Suppressor macrophage (primary cell): Measurements from ENCODE around the gene MYRIP.
A peak's percentile ranks its signal among the peaks of the same experiment; 100 is the strongest.

Experiments
- DNase-seq, 4 experiments: peaks; one replicate each; pipeline ENCODE4 v3.0.0-alpha.2; 2020 to 2022

Gene MYRIP

DNA sequence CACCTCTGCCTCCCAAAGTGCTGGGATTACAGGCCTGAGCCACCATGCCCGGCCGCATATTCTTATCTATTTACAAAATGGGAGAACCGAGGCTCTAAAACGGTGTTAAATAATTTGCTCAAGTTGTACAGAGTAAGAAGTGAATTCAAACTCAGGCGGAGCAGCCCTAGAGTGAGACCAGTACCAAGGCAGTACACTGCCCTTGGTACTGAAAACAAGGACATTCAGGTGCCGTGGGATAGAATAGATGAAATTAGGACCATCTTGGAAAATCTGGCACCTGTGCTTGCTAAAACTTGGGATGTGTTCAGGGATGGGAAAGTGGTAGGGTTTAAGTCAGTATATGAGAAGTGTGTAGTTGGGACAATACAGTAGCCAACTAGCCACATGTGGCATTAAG lies 100.7 kb downstream of the MYRIP start:
- DNase-seq, result no peak

DNA sequence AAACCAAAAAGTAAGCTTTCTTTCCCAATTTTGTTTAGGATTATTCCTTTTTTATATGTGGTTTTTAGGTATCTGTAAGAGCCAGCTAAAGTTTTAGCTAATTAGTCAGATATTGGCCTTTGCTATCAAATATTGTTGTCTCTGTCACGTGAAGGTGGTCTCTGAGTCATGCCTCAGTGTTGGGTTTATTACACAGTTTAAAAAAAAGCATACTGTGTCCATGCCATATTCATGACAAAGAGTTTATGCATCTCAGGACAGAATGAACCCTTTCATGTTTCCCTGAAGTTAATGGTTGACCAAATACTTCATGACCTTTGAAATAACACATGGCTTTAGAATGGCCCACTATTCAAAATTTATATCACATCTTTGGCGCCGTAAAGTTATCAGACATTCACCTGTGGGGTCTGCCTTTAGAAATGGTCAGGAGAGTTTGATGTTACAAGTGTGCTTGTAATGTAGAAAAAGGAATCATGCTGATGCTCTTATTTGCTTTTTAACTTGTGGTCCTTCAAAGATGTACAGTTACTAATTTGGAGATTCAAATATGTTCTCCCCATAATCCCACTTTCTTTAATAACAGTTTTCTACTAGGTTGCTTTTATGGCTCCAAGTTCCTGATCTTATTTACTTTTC lies 101.5 kb downstream of the MYRIP start:
- DNase-seq, result no peak

DNA sequence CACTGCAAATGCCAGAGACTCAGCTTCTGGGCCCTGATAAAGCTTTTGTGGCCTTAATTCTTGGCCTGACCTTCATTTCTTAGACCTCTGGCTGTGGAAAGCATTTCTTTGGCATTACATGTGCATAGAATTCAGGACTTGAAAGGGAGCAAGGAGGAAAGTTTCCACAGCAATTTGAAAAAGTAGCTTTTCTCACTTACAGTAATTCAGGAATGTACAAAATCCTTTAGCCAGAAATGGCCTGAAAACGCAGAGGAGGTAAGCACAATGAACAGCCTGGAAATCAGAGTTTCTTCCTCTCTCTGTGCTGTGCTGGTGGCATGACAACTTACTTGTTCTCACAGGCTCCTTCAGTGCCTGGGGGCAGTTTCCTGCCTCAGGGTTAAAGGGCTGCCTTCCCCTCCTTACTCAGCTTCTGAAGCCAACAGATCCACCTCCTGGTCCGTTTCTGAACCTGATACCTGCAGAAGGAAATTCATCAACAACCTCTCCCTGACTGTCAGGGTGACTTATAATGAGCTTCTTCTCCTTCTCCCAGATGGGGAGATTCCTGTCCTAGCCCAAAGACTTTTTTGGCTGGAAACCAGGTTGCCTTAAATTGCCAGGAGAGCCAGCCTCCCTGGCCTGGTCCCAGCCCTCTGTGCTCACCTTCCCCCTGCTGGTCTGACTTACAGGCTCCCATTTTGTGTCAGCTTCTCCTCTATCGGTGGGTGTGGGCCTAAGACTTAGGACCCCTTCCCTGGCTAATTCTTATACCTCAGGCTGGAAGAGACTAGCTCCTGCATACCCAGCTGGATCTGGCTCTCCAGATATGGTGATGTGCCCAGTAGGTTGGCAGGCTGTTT lies 102.3 kb downstream of the MYRIP start:
- DNase-seq, result no peak

DNA sequence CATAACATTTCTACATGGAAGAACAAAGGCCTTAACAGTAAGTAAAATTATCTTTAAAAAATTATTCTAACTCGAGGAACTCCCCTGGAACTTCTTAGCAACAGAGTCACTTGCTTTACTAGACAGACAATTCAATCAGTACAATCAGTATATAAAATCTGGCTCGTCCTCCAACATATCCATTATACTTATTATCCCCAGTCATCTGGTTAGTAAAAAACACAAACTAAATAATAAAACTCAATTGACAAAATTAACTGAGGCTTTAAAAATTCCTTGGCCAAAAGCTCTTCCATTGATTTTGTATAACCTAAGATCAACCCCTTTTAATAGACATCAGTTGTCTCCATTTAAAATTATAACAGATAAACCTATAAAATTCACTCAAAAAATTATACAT lies 105.6 kb downstream of the MYRIP start:
- DNase-seq, result no peak

DNA sequence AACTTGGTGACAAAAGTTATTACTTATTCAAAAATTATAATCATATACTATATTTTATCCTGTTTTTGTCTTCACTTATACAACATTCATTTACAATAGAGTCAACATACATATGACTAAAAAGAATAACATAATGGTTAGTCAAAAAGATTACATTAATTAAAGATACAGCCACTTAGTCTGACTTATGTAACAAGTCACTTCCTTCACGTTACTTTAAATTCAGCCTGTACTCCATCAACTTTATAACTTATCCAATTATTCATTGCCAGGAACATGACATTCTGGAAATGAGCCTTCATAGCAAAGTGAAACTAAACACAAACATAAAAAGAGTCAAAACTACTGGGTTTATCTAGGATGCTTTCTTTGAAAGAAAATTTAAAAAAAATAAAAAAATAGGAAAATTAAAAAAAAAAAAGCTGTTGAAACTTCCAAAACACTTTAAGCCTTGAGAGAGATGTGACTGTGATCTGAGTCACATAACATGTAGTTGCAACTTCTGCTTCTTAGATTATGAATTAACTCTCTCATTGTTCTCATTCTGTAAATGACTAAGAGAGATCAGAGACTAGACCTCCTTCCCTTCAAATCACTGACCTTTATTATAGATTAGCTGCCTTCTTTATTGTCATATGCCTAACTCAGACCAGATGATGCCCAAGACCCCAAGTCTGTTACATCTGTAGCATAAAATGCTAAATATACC lies 107.8 kb downstream of the MYRIP start:
- DNase-seq, result peak in 1 of 4 experiments; percentile 14

DNA sequence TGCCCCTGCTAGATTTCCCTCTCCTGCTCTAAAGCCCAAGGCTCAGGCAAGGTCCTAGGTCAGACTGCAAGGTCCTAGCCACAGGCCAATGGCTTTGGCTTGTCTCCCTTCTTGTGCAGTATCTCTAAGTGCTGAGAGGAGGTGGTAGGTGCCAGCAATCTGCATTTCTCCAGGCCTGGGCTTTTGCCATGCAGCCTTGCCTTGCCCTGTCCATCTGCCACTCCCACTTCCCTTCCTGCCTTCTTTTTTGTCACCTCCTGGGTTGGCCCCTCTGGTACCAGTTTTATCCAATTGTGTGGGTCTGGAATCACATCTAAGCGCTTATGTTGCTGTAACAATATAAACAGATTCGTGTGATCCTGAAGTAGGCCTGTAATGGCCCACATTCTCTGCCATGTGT lies 109.9 kb downstream of the MYRIP start:
- DNase-seq, result no peak

DNA sequence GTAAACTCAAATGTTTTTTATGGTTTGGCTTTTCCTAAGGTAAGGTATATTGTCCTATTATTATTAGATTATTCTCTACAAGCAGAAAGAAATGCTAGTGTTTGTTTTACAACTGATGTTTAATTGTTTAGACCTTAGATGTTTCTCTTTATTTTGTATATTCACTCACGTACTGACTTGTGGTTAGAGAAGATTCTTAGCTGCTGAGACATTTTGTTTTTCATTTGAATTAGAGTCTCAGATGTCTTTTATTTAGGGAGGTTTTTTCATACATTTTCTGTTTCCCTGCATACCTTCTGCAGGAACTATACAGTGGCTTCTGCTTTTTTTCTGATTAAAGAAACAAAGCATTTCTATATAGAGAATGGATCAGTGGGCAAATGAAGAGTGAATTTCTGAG lies 110.9 kb downstream of the MYRIP start:
- no peak for DNase-seq

DNA sequence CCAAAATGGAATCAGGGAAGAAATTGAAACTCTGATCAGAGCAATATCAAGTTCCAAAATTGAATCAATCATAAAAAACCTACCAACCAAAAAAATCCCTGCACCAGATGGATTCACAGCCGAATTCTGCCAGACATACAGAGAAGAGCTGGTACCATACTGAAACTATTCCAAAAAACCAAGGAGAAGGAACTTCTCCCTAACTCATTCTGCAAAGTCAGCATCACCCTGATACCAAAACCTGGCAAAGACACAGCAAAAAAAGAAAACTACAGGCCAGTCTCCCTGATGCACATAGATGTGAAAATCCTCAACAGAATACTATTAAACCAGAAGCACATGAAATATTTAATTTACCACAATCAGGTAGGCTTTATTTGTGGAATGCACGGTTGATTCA lies 118.1 kb downstream of the MYRIP start:
- DNase-seq, result no peak

DNA sequence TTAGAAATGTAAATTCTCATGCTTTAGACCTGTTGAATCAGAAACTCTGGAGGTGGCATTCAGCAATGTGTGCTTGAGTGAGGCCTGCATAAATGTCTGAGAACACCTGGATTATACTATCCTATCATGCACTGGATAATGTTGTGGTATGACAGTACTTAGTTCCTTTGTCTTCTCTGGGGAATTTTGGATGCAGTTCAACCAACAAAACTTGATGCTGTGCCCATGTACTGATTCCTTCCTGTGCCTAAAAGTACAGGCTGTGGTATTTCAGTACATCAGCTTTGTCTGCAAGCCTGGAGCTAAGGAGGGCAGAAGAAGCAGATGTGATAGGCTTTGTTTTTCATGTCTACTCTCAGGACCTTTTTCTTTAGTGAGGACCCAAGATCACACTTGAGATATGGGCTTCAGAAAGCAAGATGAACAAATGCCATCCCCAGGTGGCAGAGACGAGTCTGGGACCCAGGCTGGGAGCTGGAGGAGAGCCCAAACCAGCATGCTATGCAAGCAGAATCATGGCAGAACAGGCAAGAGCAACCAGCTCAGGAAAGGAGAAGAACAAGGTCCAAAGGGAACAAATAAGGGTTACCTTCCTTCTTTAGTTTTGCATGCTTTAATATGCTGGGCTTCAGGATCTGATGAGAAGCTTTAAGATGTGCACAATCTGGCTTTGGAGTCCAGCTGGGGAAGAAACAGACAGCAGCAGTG lies 124.7 kb downstream of the MYRIP start:
- DNase-seq, result no peak

DNA sequence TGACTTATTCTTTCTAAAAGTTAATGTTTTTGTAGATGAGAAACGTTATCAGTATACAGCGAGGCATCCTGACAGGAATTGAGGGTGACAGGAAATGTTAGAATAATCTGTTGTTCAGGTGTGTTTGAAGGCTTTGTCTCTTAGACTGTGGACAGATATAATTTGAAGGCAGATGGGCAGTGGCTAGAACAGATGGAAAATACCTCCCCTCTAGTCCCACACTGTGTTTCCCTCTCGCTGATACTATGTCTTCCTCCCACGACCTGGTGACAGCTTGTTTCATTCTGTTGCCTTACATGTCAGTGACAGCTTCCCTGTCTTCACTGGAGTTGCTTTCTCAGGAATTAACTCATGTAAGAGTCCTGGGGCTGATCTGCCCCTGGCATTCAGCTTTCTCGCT lies 125.3 kb downstream of the MYRIP start:
- DNase-seq, result no peak

DNA sequence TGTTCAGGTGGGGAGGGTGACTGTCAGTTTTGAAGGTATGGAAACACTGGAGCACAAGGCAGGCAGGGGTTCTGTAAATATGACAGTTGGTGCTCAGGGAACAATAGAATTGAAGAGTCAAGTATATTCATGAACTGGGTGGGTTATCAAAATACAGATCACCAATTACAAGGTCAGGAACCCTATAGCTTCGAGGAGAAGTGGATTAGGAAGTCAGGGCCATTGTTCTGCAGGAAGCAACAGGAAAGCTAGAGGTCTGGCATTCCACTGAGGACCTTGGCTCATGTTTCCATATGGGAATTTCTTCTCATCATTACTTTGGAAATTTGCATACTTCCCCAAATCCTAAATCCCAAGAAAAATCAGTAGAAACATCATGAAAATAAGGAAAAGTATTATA lies 125.9 kb downstream of the MYRIP start:
- no peak for DNase-seq

DNA sequence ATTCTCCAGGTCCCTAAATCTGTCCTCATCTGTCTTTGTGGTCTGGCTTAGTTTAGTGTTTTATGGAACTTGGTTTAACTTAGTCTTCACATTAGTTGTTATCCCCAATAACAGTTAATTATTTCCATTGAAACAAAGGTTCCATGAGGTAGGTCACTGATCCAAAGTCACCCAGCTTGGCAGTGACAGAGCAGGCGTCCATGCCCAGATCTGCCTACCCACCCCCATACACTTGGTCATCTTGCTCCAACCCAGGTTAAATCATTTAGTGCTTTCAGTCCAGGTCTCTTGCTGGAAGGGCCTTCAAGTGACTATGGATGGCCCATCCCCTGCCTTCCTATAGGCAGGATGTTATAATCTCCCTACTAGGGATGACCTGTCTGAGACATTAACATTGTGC lies 127.4 kb downstream of the MYRIP start:
- DNase-seq, result no peak

DNA sequence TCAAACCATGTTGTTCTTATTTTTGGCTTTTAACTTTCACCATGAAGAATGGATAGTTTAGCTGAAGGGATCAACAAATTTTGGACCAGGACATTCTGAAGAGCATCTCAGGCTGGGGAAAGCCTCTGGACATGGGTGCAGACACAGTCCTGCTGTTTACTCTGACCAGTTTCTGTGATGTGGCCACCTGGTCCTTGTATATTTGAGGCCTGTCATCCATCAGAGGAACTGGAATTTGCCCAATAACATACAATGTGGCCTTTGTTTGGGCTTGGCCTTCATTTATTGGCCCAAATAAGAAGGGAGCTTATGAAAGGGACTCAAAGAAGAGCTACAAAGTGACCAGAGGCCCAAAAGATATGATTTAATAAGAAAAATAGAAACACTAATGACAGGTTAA lies 127.9 kb downstream of the MYRIP start:
- DNase-seq, result no peak

DNA sequence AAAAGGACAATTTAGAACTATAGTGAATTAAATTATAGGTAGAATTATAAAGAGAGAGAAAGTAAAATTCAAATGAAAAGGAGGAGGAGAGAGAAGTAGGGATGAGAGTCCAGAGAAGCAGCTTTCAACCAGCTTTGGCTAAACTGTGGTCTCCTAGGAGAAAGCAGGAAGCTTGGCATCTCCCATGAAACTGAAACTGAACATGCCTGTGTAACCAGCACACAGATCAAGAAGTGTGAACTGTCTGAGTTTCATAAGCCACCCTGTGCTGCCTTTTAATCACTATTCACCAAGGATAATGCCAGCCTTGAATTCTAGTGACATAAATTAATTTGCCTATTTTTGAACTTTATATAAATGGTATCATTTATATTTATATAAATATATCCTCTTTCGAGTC lies 128.5 kb downstream of the MYRIP start:
- DNase-seq, result peak in 2 of 4 experiments; percentile 7 to 14

DNA sequence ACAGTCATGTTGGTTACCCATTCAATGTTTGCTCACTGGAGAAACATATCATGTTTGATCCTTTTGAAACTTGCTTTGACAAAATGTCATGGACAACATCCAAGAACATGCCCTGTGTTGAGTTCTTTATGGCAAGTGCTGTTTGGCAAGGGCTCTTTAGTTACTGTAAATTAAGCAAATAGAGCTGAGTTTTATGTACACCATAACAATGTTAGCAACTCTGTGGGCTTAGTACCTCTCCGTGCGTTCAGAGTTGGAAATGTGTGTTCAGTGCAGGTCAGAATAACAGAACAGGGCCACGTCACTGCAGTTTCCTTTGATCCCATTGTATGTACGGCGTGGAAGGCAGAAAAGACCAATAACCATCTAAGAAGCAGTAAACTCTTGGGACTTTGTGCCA lies 132.5 kb downstream of the MYRIP start:
- no peak for DNase-seq

DNA sequence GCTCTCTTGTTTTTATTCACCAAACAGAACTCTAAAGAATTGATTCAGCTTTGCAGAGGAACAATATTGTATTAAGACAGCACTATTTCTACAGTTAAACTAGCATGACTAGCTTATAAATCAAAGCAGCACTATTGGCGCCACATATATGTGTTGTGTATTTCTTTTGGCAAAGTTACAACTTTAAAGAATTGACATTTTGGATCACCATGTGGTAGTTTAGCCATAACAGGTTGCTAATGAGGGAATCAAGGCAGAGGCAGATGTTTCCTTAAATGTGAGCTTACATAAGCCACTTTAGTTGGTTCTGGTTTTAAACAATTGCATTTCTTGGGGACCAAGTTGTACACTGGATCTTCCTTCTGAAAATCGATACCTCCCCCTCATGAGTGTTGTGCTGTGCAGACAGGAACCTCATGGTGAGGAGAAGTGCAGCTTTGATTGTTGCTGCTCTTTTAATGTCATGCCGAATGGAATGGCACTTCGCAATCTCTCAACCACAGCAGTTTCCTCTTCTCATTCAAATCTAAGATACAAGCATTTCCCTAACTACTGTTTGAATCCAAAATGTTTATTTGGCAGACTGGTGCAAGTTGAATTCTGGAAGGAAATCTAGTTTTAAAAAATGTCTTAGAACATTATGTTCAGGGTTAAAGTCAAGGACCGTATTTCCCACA lies 151.2 kb downstream of the MYRIP start:
- peak in 1 of 4 experiments; percentile 3 for DNase-seq

DNA sequence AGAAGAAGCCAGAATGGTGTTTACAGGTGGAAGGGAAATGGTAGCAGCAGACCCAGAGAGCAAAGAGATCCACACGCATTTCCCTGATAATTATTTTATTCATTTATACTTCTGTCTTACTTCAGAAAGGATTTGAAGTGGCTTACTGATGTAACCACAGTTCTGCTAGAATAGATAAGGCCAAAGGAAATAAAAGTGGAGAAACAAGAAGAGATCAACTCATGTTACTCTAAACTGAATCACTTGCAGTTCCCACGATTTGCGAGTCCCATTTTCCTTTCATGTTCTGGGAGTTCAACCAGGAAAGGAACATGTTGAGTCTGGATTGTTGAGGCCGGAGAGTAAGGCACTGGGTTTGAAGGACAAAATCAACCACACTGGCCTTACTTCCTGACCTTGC lies 151.8 kb downstream of the MYRIP start:
- DNase-seq, result no peak

DNA sequence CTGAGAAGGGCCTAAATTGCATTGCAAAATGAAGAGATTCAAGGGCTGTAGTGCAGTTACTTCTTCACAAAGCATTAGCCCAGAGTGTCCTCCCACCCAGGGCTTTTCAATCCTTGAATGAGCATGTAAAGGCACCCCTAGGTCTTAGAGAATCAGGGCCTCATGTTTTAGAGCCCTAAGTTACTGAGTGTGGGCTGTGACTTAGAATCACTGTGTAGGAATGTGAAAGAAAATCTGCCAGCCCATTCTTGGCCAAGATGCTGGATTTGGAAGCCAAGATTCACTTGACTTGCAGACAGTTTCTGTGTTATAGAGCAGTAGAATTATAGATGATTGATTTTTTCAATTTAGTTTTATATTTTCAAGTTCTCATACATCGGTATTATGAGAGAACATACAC lies 153.2 kb downstream of the MYRIP start:
- no peak for DNase-seq

DNA sequence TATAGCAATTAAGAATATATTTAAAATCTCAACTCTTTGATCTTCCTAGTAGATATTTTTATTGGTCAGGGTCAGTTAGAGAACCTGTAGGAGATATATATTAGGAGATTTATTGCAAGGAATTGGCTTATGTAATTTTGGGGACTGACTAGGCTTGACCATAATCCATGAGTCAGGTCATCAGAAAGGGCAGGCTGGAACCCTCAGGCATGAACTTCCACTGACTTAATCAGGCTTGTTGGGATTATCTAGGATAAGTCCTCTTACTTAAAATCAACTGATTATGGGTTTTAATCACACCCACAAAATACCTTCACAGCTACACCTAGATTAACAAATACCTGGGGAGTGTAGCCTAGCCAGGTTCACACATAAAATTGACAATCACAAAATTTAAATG lies 156.1 kb downstream of the MYRIP start:
- DNase-seq, result no peak

DNA sequence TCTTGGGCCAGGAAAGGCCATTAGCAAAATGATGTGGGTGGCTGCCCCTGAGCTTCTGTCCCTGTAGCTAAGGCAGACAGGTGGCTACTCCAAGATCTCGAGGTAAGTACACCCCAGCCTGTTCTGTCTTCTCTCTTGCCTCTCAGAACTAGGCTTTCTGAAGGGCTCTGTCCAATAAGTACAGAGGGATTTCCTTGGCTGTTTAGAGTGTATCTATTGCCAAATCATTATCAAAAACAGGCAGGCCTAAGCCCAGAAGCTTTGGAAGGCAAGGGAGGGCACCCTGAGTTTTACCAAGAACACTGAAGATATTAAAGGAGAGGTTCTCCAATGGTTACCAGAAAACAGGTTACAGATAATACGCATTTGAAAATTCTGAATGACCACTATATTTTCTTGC lies 156.6 kb downstream of the MYRIP start:
- no peak for DNase-seq

DNA sequence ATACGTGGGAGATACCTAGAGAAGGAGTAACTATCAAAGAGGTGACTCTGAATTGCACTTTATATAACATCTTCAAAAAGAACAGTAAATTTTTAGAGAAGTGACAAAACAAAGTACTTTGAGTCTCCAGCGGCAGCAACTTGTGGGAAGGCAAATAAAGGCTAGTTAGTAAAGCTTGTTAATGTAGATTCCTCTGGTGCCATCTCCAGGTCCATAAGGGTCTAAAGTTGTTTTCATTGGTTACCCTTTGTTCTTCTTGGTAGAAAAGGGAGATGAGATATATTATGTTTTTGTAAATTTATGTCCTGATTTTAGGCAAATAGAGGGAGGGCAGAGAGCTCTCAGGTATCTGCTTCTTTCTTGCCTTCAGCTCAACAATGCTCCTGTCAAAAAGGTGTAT lies 161.6 kb downstream of the MYRIP start:
- DNase-seq, result no peak

DNA sequence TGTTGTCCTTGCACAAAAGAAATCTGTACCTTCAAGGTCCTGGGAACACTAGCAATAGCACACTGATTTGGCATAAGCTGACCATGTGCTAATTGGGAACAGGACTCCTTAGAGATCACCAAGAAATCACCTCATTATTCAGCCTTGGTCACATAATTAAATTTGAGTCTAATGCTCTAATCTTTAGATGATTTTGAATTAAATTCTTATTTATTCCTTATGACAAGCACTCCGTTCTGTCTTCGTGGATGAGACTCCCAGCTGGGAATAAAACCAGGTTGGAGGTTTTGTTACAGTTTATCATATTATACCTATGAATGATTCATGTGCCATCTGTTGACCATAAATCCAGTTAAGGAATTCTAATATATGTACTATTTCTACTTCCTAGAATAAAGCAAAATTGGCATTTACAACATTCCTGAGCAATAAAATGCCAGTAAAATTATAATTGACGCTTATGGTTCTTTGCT lies 162.2 kb downstream of the MYRIP start:
- no peak for DNase-seq
